ENCODE data around the gene MCOLN1. TPM values are rescaled to one million over a fixed set of nuclear protein-coding genes. Genes with fewer than 3 reads are reported as not detected.

Gene MCOLN1
- total RNA-seq (10 to 100 TPM; 12.1 to 49.7 (median 14.9) TPM), polyA plus RNA-seq (10 to 100 TPM; 24.6 to 25.2 TPM)
- long read RNA-seq, donor 1, transcript MCOLN1-201 (14 exons, 2,082 nt), result major isoform, 15 of 22 reads
- long read RNA-seq, donor 1, partial matches to known transcripts, result 5 of 22 reads
- long read RNA-seq, donor 1, other reads (novel, unspliced or antisense), result 1 of 22 reads
- long read RNA-seq, donor 2, transcript MCOLN1-201 (14 exons, 2,082 nt), result major isoform, 66 of 80 reads
- long read RNA-seq, donor 2, partial matches to known transcripts, result 5 of 80 reads
- long read RNA-seq, donor 2, other reads (novel, unspliced or antisense), result 8 of 80 reads
- long read RNA-seq, donor 3, transcript MCOLN1-201 (14 exons, 2,082 nt), result major isoform, 27 of 44 reads
- long read RNA-seq, donor 3, partial matches to known transcripts, result 6 of 44 reads
- long read RNA-seq, donor 3, other reads (novel, unspliced or antisense), result 7 of 44 reads

GRCh38 chr19:7522072-7522922, at the start of gene MCOLN1:
TSS of gene MCOLN1 (plus strand) at chr19:7522624. CDS start at chr19:7522751, 127 bp downstream.
- intact Hi-C loops (cut with DNase I), result loop anchor here in 4 of 10 donors (1.0 to 10.0 kb wide), 3 partner anchors 12 to 127 kb away; partner anchors contain the start of gene PEX11G (in 3 of the 4)
- Histone ChIP-seq H3K4me3 (peak within 1 kb of the TSS; percentile 67 to 97 (median 86)), H3K27ac (peak within 1 kb of the TSS in 11 of 12 donors; percentile 28 to 84 (median 66)), H3K27me3 (no peaks in the 10 kb centered on the region), H3K36me3 (peaks cover 0 to 43% (median 25%) of the 10 kb centered on the region in 9 donors), H3K9me3 (no peaks in the 10 kb centered on the region), H3K4me1 (peaks cover 0 to 41% (median 18%) of the 10 kb centered on the region in 12 donors)
- DNase-seq (peak; percentile 99 to 100 (median 100)), ATAC-seq (peak; percentile 92 to 98 (median 92))
- TF ChIP-seq CTCF (IDR thresholded peaks at IDR 0.05) (no peak), POLR2A (IDR thresholded peaks at IDR 0.05) (peak in 1 of 2 donors; percentile 83)
- WGBS, 4 donors, result 0 to 1% (median 1%) methylated on average over 18 to 65 of the region's 65 CpGs

GRCh38 chr19:7475665-7476064, 46.8 kb upstream of the MCOLN1 start:
- DNase-seq (no peak), ATAC-seq (no peak)
- Histone ChIP-seq H3K4me3 (no peak overlapping the region), H3K9me3 (no peaks in the 10 kb centered on the region), H3K36me3 (peaks cover 0 to 20% (median 10%) of the 10 kb centered on the region in 9 donors), H3K27me3 (no peaks in the 10 kb centered on the region), H3K27ac (no peak overlapping the region), H3K4me1 (peaks cover 0 to 21% (median 0%) of the 10 kb centered on the region in 12 donors)
- intact Hi-C loops (cut with DNase I), result no loop called here
- no peak for TF ChIP-seq POLR2A (IDR thresholded peaks at IDR 0.05)
- no peak for TF ChIP-seq CTCF (IDR thresholded peaks at IDR 0.05)
- WGBS, 4 donors, result 87 to 100% (median 90%) methylated on average over 2 to 6 of the region's 6 CpGs

DNA sequence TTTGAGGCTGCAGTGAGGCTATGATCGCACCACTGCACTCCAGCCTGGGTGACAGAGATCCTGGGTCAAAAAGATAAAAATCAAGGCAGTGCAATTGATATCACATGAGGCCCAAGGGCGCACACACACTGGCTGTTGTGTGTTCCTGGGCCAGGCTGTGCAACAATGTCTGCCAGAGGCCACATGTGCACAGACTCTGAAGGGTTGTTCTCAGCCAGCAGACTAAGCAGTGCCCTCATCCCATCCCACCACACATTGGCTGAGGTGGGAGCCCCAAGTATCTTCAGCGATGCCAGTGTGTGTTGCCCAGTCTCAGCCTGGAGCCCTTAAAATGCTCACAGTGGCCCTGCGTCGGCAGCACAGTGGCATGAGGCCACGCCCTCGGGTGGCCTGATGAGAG, 46.2 kb upstream of the MCOLN1 start:
- no peak for TF ChIP-seq POLR2A (IDR thresholded peaks at IDR 0.05)
- TF ChIP-seq CTCF (IDR thresholded peaks at IDR 0.05), result no peak
- Histone ChIP-seq H3K36me3 (peaks cover 0 to 14% (median 6%) of the 10 kb centered on the region in 9 donors), H3K9me3 (no peaks in the 10 kb centered on the region), H3K4me1 (peaks cover 0 to 27% (median 0%) of the 10 kb centered on the region in 12 donors), H3K27me3 (no peaks in the 10 kb centered on the region), H3K27ac (no peak overlapping the region), H3K4me3 (no peak overlapping the region)
- DNase-seq (no peak), ATAC-seq (no peak)
- 83 to 88% (median 85%) methylated on average over 3 to 7 of the region's 7 CpGs for WGBS, 4 donors
- intact Hi-C loops (cut with DNase I), result no loop called here
